ENCODE measurements around the gene ADH5.

ADH5 gene

DNA sequence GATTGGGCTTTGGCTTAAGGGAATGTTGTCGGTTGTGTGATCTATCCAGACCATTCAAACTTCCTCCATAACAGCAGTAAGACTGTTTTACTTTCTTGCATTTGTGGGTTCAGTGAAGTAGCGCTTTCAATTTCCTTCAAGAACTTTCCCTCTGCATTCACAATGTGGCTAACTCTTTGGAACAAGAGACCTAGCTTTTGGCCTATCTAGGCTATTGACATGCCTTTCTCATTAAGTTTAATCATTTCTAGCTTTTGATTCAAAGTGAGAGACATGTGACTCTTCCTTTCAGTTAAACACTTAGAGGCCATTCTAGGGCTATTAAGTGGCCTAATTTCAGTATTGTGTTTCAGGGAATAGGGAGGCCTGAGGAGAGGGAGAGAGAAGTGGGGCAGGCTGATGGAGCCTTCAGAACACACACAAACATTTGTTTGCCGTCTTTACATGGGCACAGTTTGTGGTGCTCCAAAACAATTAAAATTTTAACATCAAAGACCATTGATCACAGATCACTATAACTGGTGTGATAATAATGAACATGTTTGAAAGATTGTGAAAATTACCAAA, 34.1 kb downstream of the ADH5 start:
- Histone ChIP-seq H3K27me3 (ENCODE audit: control insufficient read depth, low read length) (no peaks in the 10 kb centered on the region), H3K9me3 (ENCODE audit: control insufficient read depth, insufficient read depth, low read length) (no peaks in the 10 kb centered on the region), H3K4me1 (ENCODE audit: control insufficient read depth, low read length) (peaks cover 5% of the 10 kb centered on the region), H3K9me2 (replicated peaks; ENCODE audit: control insufficient read depth, low read length) (no peaks in the 10 kb centered on the region), H3K4me3 (ENCODE audit: low read length) (no peak overlapping the region), H3K27ac (ENCODE audit: low read depth, low read length) (no peak overlapping the region), H4K20me1 (ENCODE audit: control insufficient read depth, insufficient read depth, low read depth, low read length) (peaks cover 5% of the 10 kb centered on the region; the same call in 1 of the 2 replicates), H3F3A (ENCODE audit: control insufficient read depth, insufficient read depth) (0 out of 2 replicates have a peak, but pooled peaks cover 7% of the 10 kb centered on the region), H3K4me2 (ENCODE audit: low read length) (no peak overlapping the region), H3K79me2 (ENCODE audit: control insufficient read depth, low read length) (no peaks in the 10 kb centered on the region), H3K36me3 (ENCODE audit: control insufficient read depth, low read length) (peaks cover 76% of the 10 kb centered on the region)
- TF ChIP-seq, protein P1, sequence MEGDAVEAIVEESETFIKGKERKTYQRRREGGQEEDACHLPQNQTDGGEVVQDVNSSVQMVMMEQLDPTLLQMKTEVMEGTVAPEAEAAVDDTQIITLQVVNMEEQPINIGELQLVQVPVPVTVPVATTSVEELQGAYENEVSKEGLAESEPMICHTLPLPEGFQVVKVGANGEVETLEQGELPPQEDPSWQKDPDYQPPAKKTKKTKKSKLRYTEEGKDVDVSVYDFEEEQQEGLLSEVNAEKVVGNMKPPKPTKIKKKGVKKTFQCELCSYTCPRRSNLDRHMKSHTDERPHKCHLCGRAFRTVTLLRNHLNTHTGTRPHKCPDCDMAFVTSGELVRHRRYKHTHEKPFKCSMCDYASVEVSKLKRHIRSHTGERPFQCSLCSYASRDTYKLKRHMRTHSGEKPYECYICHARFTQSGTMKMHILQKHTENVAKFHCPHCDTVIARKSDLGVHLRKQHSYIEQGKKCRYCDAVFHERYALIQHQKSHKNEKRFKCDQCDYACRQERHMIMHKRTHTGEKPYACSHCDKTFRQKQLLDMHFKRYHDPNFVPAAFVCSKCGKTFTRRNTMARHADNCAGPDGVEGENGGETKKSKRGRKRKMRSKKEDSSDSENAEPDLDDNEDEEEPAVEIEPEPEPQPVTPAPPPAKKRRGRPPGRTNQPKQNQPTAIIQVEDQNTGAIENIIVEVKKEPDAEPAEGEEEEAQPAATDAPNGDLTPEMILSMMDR (IDR thresholded peaks at IDR 0.05; ENCODE audit: low read depth, low read length, poor library complexity, severe bottlenecking), result no peak
- TF ChIP-seq EZH2phosphoT487 (IDR thresholded peaks at IDR 0.05; ENCODE audit: borderline replicate concordance, low read length), result no peak

DNA sequence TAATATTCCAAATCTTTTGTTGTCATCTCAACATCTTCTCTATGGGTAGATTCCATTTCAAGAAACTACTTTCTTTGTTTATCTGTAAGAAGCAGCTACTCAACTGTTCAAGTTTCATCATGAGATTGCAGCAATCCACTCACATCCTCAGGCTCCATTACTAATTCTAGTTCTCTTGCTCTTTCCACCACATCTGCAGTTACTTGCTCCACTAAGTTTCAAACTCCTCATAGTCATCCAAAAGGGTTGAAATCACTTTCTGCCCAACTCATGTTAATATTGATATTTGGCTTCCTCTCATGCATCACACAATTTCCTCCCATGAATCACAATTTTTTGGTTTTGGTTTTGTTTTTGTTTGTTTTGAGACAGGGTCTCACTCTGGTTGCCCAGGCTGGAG, 35.7 kb downstream of the ADH5 start:
- peaks cover 5% of the 10 kb centered on the region; the same call in 1 of the 2 replicates for H4K20me1 ChIP-seq (ENCODE audit: control insufficient read depth, insufficient read depth, low read depth, low read length)
- TF ChIP-seq, protein P1 (IDR thresholded peaks at IDR 0.05; ENCODE audit: low read depth, low read length, poor library complexity, severe bottlenecking), result no peak
- no peak for TF ChIP-seq EZH2phosphoT487 (IDR thresholded peaks at IDR 0.05; ENCODE audit: borderline replicate concordance, low read length)
- H3K4me1 ChIP-seq (ENCODE audit: control insufficient read depth, low read length), result peaks cover 5% of the 10 kb centered on the region
- peaks cover 75% of the 10 kb centered on the region for H3K36me3 ChIP-seq (ENCODE audit: control insufficient read depth, low read length)
- H3K9me3 ChIP-seq (ENCODE audit: control insufficient read depth, insufficient read depth, low read length), result no peaks in the 10 kb centered on the region
- no peaks in the 10 kb centered on the region for H3K9me2 ChIP-seq (replicated peaks; ENCODE audit: control insufficient read depth, low read length)
- no peak overlapping the region for H3K27ac ChIP-seq (ENCODE audit: low read depth, low read length)
- 0 out of 2 replicates have a peak, but pooled peaks cover 7% of the 10 kb centered on the region for H3F3A ChIP-seq (ENCODE audit: control insufficient read depth, insufficient read depth)
- H3K79me2 ChIP-seq (ENCODE audit: control insufficient read depth, low read length), result no peaks in the 10 kb centered on the region
- no peak overlapping the region for H3K4me3 ChIP-seq (ENCODE audit: low read length)
- H3K4me2 ChIP-seq (ENCODE audit: low read length), result no peak overlapping the region
- H3K27me3 ChIP-seq (ENCODE audit: control insufficient read depth, low read length), result no peaks in the 10 kb centered on the region

DNA sequence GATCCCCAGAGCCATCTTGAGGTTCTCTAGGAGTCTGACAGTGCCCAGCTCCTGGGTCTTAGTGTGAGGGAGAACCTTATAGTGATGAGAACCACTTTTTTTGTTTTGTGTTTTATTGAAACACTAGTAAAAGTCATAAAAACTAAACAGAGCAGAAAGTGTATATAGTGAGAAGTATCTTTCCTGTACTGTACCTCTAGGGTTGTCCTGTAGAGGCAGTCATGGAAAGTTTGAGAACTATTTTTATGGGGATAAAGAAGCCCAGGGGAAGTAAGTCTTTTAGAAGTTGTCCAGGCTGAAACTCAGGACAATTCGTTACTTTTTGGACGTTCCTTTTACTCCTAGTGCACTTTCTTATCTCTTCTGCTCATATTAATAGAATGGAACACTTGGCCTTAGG, 40.9 kb downstream of the ADH5 start:
- TF ChIP-seq, protein P1 (IDR thresholded peaks at IDR 0.05; ENCODE audit: low read depth, low read length, poor library complexity, severe bottlenecking), result no peak
- no peak for TF ChIP-seq EZH2phosphoT487 (IDR thresholded peaks at IDR 0.05; ENCODE audit: borderline replicate concordance, low read length)
- Histone ChIP-seq H3K9me2 (replicated peaks; ENCODE audit: control insufficient read depth, low read length) (no peaks in the 10 kb centered on the region), H4K20me1 (ENCODE audit: control insufficient read depth, insufficient read depth, low read depth, low read length) (no peaks in the 10 kb centered on the region), H3K4me3 (ENCODE audit: low read length) (no peak overlapping the region), H3K27me3 (ENCODE audit: control insufficient read depth, low read length) (no peaks in the 10 kb centered on the region), H3K9me3 (ENCODE audit: control insufficient read depth, insufficient read depth, low read length) (no peaks in the 10 kb centered on the region), H3K79me2 (ENCODE audit: control insufficient read depth, low read length) (no peaks in the 10 kb centered on the region), H3K36me3 (ENCODE audit: control insufficient read depth, low read length) (peaks cover 79% of the 10 kb centered on the region), H3K4me2 (ENCODE audit: low read length) (no peak overlapping the region), H3K27ac (ENCODE audit: low read depth, low read length) (no peak overlapping the region), H3K4me1 (ENCODE audit: control insufficient read depth, low read length) (peaks cover 10% of the 10 kb centered on the region), H3F3A (ENCODE audit: control insufficient read depth, insufficient read depth) (no peaks in the 10 kb centered on the region; the same call in 1 of the 2 replicates)
